Muscle layer of colon (tissue), 2 donors: ENCODE measurements around the gene COL6A1.

Source experiments
- H3K27ac ChIP-seq: one replicate; pipeline ENCODE4 v1.7.0; 2013; ENCODE audit warnings: low read depth, mild to moderate bottlenecking, low read length, moderate library complexity
- H3K27me3 ChIP-seq, 2 donors: one replicate each; pipeline ENCODE4 v1.7.0; 2013; ENCODE audit warnings: low read length in 2 of 2, mild to moderate bottlenecking in 2 of 2; ENCODE audit not compliant: insufficient read depth in 2 of 2, control insufficient read depth in 1 of 2
- H3K36me3 ChIP-seq: one replicate; pipeline ENCODE4 v1.7.0; 2013; ENCODE audit warnings: mild to moderate bottlenecking, low read length; ENCODE audit not compliant: insufficient read depth
- H3K4me1 ChIP-seq: one replicate; pipeline ENCODE4 v1.7.0; 2013; ENCODE audit warnings: mild to moderate bottlenecking, low read length; ENCODE audit not compliant: insufficient read depth
- H3K4me3 ChIP-seq, 2 donors: one replicate each; pipeline ENCODE4 v1.7.0; 2013; ENCODE audit warnings: low read length in 2 of 2, low read depth in 1 of 2, mild to moderate bottlenecking in 1 of 2, moderate library complexity in 1 of 2
- H3K9ac ChIP-seq: one replicate; pipeline ENCODE4 v1.7.0; 2013; ENCODE audit warnings: low read length
- H3K9me3 ChIP-seq: one replicate; pipeline ENCODE4 v1.7.0; 2013; ENCODE audit warnings: mild to moderate bottlenecking, low read length
- donor health status: abdominal sarcoma.
- donor health status: Adenocarcinoma of cecum.

The COL6A1 gene

GRCh38 chr21:45994759-45995685 lies 13.5 kb downstream of the COL6A1 start:
- H3K4me3 ChIP-seq = no peak overlapping the region
- H3K4me1 ChIP-seq = peaks cover 52% of the 10 kb centered on the region
- H3K9me3 ChIP-seq = no peaks in the 10 kb centered on the region
- no peaks in the 10 kb centered on the region for H3K27me3 ChIP-seq
- peak overlapping the region; percentile 56 for H3K27ac ChIP-seq
- peaks cover 88% of the 10 kb centered on the region for H3K36me3 ChIP-seq
- no peak overlapping the region for H3K9ac ChIP-seq

GRCh38 chr21:45995686-45996179 lies 14.2 kb downstream of the COL6A1 start:
- Histone ChIP-seq H3K4me1 (peaks cover 45% of the 10 kb centered on the region), H3K27ac (peak overlapping the region; percentile 56), H3K36me3 (peaks cover 83% of the 10 kb centered on the region), H3K27me3 (no peaks in the 10 kb centered on the region), H3K9ac (no peak overlapping the region), H3K4me3 (no peak overlapping the region), H3K9me3 (no peaks in the 10 kb centered on the region)

- H3K27me3 ChIP-seq = no peaks in the 10 kb centered on the region
- H3K9ac ChIP-seq = no peak overlapping the region
- peaks cover 77% of the 10 kb centered on the region for H3K36me3 ChIP-seq
- no peak overlapping the region for H3K4me3 ChIP-seq
- no peaks in the 10 kb centered on the region for H3K9me3 ChIP-seq
- H3K27ac ChIP-seq = peak overlapping the region; percentile 56
- peaks cover 40% of the 10 kb centered on the region for H3K4me1 ChIP-seq
Measured at GRCh38 chr21:45996311-45997204, 15.0 kb downstream of the COL6A1 start.

- Histone ChIP-seq H3K9me3 (no peaks in the 10 kb centered on the region), H3K4me1 (peaks cover 35% of the 10 kb centered on the region), H3K4me3 (no peak overlapping the region), H3K27me3 (no peaks in the 10 kb centered on the region), H3K27ac (no peak overlapping the region), H3K36me3 (peaks cover 73% of the 10 kb centered on the region), H3K9ac (no peak overlapping the region)
Measured at GRCh38 chr21:45997205-45997494, 15.6 kb downstream of the COL6A1 start.

- Histone ChIP-seq H3K9me3 (no peaks in the 10 kb centered on the region), H3K4me3 (no peak overlapping the region), H3K36me3 (peaks cover 71% of the 10 kb centered on the region)
Measured at GRCh38 chr21:45997495-45998275, 16.1 kb downstream of the COL6A1 start.

GRCh38 chr21:45998276-45998701 lies 16.7 kb downstream of the COL6A1 start:
- Histone ChIP-seq H3K4me1 (peaks cover 23% of the 10 kb centered on the region), H3K27ac (peak overlapping the region; percentile 36), H3K27me3 (no peaks in the 10 kb centered on the region), H3K4me3 (no peak overlapping the region), H3K9ac (no peak overlapping the region), H3K36me3 (peaks cover 65% of the 10 kb centered on the region), H3K9me3 (no peaks in the 10 kb centered on the region)

More at GRCh38 chr21:45997495-45998275, 16.1 kb downstream of the COL6A1 start:
- Histone ChIP-seq H3K27me3 (no peaks in the 10 kb centered on the region), H3K9ac (no peak overlapping the region), H3K4me1 (peaks cover 29% of the 10 kb centered on the region), H3K27ac (no peak overlapping the region)

GRCh38 chr21:45998871-45999580 lies 17.5 kb downstream of the COL6A1 start:
- Histone ChIP-seq H3K36me3 (peaks cover 62% of the 10 kb centered on the region), H3K4me1 (peaks cover 16% of the 10 kb centered on the region), H3K9me3 (no peaks in the 10 kb centered on the region), H3K27ac (peak overlapping the region; percentile 36), H3K27me3 (no peaks in the 10 kb centered on the region), H3K9ac (no peak overlapping the region), H3K4me3 (no peak overlapping the region)

- H3K36me3 ChIP-seq = peaks cover 63% of the 10 kb centered on the region
- no peak overlapping the region for H3K9ac ChIP-seq
- H3K27me3 ChIP-seq = no peaks in the 10 kb centered on the region
- H3K27ac ChIP-seq = peak overlapping the region; percentile 47
- H3K9me3 ChIP-seq = no peaks in the 10 kb centered on the region
- peaks cover 10% of the 10 kb centered on the region for H3K4me1 ChIP-seq
- H3K4me3 ChIP-seq = no peak overlapping the region
Measured at GRCh38 chr21:45999581-46000181, 18.1 kb downstream of the COL6A1 start.

GRCh38 chr21:46000182-46000730 lies 18.7 kb downstream of the COL6A1 start:
- no peak overlapping the region for H3K4me3 ChIP-seq
- no peaks in the 10 kb centered on the region for H3K27me3 ChIP-seq
- H3K9me3 ChIP-seq = no peaks in the 10 kb centered on the region
- H3K9ac ChIP-seq = no peak overlapping the region
- peaks cover 4% of the 10 kb centered on the region for H3K4me1 ChIP-seq
- H3K27ac ChIP-seq = peak overlapping the region; percentile 75
- peaks cover 62% of the 10 kb centered on the region for H3K36me3 ChIP-seq
